HEK293T (cell line): ENCODE measurements around the gene CA12.

Experiments used
- CTCF ChIA-PET: fragments of 350-600 bp; formaldehyde crosslinking; extraction: SDS; loops from one replicate; lab custom pipeline; 2021; ENCODE audit warnings: antibody characterized with exemption, inconsistent platforms; lab: Yijun Ruan, JAX
- POLR2A ChIA-PET: fragments of 350-600 bp; formaldehyde crosslinking; extraction: SDS; loops from one replicate; lab custom pipeline; 2020; ENCODE audit warnings: antibody characterized with exemption, inconsistent platforms; lab: Yijun Ruan, JAX
- DNase-seq: peaks from one replicate; pipeline ENCODE4 v3.0.0; 2012; ENCODE audit warnings: mixed read lengths; ENCODE audit errors: extremely low spot score
- ARNT ChIP-seq: fragments of 450-650 bp; IDR thresholded peaks from 2 replicates; pipeline ENCODE4 v1.6.1; 2017; ENCODE audit warnings: mild to moderate bottlenecking
- BHLHE40 ChIP-seq: fragments of 450-650 bp; IDR thresholded peaks from 2 replicates; pipeline ENCODE4 v1.6.1; 2016; ENCODE audit warnings: mild to moderate bottlenecking, moderate library complexity, borderline replicate concordance
- CTBP1 ChIP-seq: fragments of 450-650 bp; IDR thresholded peaks from 2 replicates; pipeline ENCODE4 v1.6.1; 2016; ENCODE audit warnings: borderline replicate concordance
- ELF4 ChIP-seq: fragments of 450-650 bp; IDR thresholded peaks from 2 replicates; pipeline ENCODE4 v1.6.1; 2017; ENCODE audit warnings: antibody characterized with exemption
- FOXA1 ChIP-seq: fragments of 450-650 bp; IDR thresholded peaks from 2 replicates; pipeline ENCODE4 v1.6.1; 2016; ENCODE audit warnings: mild to moderate bottlenecking
- FOXK2 ChIP-seq: fragments of 450-650 bp; IDR thresholded peaks from 2 replicates; pipeline ENCODE4 v1.6.1; 2016; ENCODE audit warnings: mild to moderate bottlenecking
- FOXM1 ChIP-seq: fragments of 450-650 bp; IDR thresholded peaks from 2 replicates; pipeline ENCODE4 v1.6.1; 2017; ENCODE audit warnings: mild to moderate bottlenecking, borderline replicate concordance
- HDGF ChIP-seq: fragments of 450-650 bp; IDR thresholded peaks from 2 replicates; pipeline ENCODE4 v1.6.1; 2017; ENCODE audit warnings: antibody characterized with exemption, borderline replicate concordance
- L3MBTL2 ChIP-seq: fragments of 450-650 bp; conservative IDR thresholded peaks from 2 replicates; pipeline ENCODE4 v1.6.1; 2016; ENCODE audit warnings: mild to moderate bottlenecking
- LEF1 ChIP-seq: fragments of 450-650 bp; IDR thresholded peaks from 2 replicates; pipeline ENCODE4 v1.6.1; 2017; ENCODE audit warnings: mild to moderate bottlenecking, borderline replicate concordance
- NFRKB ChIP-seq: fragments of 450-650 bp; IDR thresholded peaks from 2 replicates; pipeline ENCODE4 v1.6.1; 2016; ENCODE audit warnings: mild to moderate bottlenecking, moderate library complexity
- PKNOX1 ChIP-seq: fragments of 450-650 bp; IDR thresholded peaks from 2 replicates; pipeline ENCODE4 v1.6.1; 2016
- SP1 ChIP-seq: fragments of 450-650 bp; IDR thresholded peaks from 2 replicates; pipeline ENCODE4 v1.6.1; 2017
- SUZ12 ChIP-seq: fragments of 450-650 bp; IDR thresholded peaks from 2 replicates; pipeline ENCODE4 v1.6.1; 2016; ENCODE audit warnings: mild to moderate bottlenecking
- TARDBP ChIP-seq: fragments of 450-650 bp; IDR thresholded peaks from 2 replicates; pipeline ENCODE4 v1.6.1; 2016
- ZNF384 ChIP-seq: fragments of 450-650 bp; IDR thresholded peaks from 2 replicates; pipeline ENCODE4 v1.6.1; 2016

CA12 gene

GRCh38 chr15:63381301-63382204, at the start of gene CA12:
TSS of gene CA12 (minus strand) at chr15:63381846. CDS start at chr15:63381720, 126 bp downstream.
- DNase-seq, result peak; percentile 33
- CTCF ChIA-PET, result no interaction called here
- POLR2A ChIA-PET, result interaction anchor here (0.6 to 1.0 kb wide), 2 partner anchors 13 to 33 kb away, joined by 3 read pairs; no protein-coding TSS in a partner anchor
- TF ChIP-seq SP1 (no peak), BHLHE40 (no peak), TARDBP (no peak), L3MBTL2 (peak; percentile 54)

GRCh38 chr15:63430766-63431451, 49.3 kb upstream of the CA12 start:
- DNase-seq, result no peak

GRCh38 chr15:63426552-63426951, 44.9 kb upstream of the CA12 start:
- ChIA-PET POLR2A (no interaction called here), CTCF (no interaction called here)
- TF ChIP-seq LEF1 (no peak), ARNT (no peak), PKNOX1 (no peak), ZNF384 (no peak), L3MBTL2 (no peak), HDGF (no peak), CTBP1 (no peak)
- no peak for DNase-seq

More at GRCh38 chr15:63430766-63431451, 49.3 kb upstream of the CA12 start:
- CTCF ChIA-PET, result no interaction called here
- POLR2A ChIA-PET, result no interaction called here
- no peak for TF ChIP-seq FOXA1
- no peak for TF ChIP-seq NFRKB
- no peak for TF ChIP-seq BHLHE40
- no peak for TF ChIP-seq LEF1
- no peak for TF ChIP-seq TARDBP
- TF ChIP-seq ZNF384, result no peak
- TF ChIP-seq FOXM1, result no peak
- TF ChIP-seq L3MBTL2, result no peak
- no peak for TF ChIP-seq SP1
- TF ChIP-seq CTBP1, result no peak
- no peak for TF ChIP-seq SUZ12
- no peak for TF ChIP-seq ARNT
- TF ChIP-seq PKNOX1, result no peak

- ChIA-PET CTCF (no interaction called here), POLR2A (no interaction called here)
- TF ChIP-seq FOXA1 (no peak), BHLHE40 (no peak), SP1 (no peak), HDGF (no peak), ZNF384 (no peak), PKNOX1 (no peak), LEF1 (no peak), NFRKB (no peak), ARNT (no peak), TARDBP (no peak), ELF4 (no peak), L3MBTL2 (no peak), FOXK2 (no peak), FOXM1 (no peak), SUZ12 (no peak), CTBP1 (no peak)
- no peak for DNase-seq
Measured at GRCh38 chr15:63425426-63425985, 43.9 kb upstream of the CA12 start.

- TF ChIP-seq CTBP1 (no peak), FOXK2 (no peak), FOXM1 (no peak), BHLHE40 (no peak), SP1 (no peak), SUZ12 (no peak), ZNF384 (no peak), FOXA1 (no peak), LEF1 (no peak), HDGF (no peak), L3MBTL2 (no peak), ARNT (no peak), NFRKB (no peak), PKNOX1 (no peak), ELF4 (no peak)
- ChIA-PET CTCF (no interaction called here), POLR2A (no interaction called here)
- DNase-seq, result no peak
Measured at GRCh38 chr15:63422891-63423590, 41.4 kb upstream of the CA12 start.
